Measurements from ENCODE around the gene CTNNA2.
"Not testable (repeated sequence)": the region's sequence is repeated elsewhere in the genome, so short reads cannot be mapped to it uniquely, and the experiment has no call there.

The CTNNA2 gene

DNA sequence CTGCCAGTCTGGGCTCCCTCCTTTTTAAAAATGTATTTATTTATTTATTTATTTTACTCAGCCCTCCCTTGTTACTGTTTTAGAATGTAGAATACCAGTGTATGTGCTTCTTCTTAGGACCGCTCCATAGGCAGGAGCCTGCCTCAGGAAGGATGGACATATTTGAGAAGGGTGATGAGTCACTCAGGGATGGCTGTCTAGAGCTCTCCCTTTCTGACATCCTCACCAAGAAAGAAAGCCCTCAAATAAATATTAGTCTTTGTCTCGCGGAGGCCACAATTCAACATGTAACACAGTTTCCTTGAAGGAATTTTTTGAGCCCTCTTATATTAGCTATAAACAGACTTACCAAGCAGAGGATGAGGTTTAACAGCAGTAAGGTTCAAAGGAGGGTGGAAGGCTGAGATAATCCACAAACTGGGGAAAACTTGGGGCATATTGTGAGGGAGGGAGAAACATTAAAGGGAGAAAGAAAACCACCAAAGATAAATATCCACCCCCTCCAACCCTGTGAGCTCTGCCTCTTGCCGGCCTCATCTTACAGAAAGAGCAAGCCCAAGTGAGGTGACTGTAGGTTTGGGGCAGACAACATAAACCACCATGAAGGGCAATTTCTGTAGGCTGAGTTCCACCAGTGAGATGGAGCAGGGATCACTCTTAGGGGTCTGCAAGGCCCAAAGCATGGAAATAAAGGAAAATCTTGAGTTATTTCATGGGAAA is 628.3 kb downstream of the CTNNA2 start:
- H3K27me3 ChIP-seq (ENCODE audit: insufficient read depth, low read depth, severe bottlenecking) = peaks cover 3% of the 10 kb centered on the region
- H3K4me3 ChIP-seq (ENCODE audit: low read depth, low read length) = no peak overlapping the region
- no peaks in the 10 kb centered on the region for H3K36me3 ChIP-seq
- H3K9me3 ChIP-seq (ENCODE audit: severe bottlenecking) = no peaks in the 10 kb centered on the region
- H3K27ac ChIP-seq = no peak overlapping the region
- DNase-seq = no peak
- TF ChIP-seq, protein P1, sequence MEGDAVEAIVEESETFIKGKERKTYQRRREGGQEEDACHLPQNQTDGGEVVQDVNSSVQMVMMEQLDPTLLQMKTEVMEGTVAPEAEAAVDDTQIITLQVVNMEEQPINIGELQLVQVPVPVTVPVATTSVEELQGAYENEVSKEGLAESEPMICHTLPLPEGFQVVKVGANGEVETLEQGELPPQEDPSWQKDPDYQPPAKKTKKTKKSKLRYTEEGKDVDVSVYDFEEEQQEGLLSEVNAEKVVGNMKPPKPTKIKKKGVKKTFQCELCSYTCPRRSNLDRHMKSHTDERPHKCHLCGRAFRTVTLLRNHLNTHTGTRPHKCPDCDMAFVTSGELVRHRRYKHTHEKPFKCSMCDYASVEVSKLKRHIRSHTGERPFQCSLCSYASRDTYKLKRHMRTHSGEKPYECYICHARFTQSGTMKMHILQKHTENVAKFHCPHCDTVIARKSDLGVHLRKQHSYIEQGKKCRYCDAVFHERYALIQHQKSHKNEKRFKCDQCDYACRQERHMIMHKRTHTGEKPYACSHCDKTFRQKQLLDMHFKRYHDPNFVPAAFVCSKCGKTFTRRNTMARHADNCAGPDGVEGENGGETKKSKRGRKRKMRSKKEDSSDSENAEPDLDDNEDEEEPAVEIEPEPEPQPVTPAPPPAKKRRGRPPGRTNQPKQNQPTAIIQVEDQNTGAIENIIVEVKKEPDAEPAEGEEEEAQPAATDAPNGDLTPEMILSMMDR (IDR thresholded peaks at IDR 0.05; ENCODE audit: low read depth, low read length) = no peak

DNA sequence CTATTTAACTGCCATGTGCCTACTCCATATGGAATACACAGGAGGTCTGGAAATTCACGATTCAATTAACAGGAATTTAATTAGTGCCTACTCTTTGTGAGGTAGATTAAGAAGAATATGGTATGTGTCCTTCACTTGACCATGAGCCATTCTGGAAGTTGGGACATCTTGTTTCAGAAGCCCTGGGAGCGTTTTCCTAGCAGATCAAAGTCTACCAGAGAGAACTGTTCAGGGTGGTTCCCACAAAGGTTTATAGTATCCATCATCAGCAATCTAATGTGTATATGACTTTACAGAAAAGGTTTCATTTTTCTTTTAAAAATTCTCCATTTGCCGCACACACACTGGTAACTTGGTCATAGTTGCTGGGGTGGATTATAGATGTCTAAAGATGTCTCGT is 632.6 kb downstream of the CTNNA2 start:
- TF ChIP-seq, protein P1 (IDR thresholded peaks at IDR 0.05; ENCODE audit: low read depth, low read length) = no peak
- Histone ChIP-seq H3K9me3 (ENCODE audit: severe bottlenecking) (no peaks in the 10 kb centered on the region), H3K36me3 (no peaks in the 10 kb centered on the region), H3K27me3 (ENCODE audit: insufficient read depth, low read depth, severe bottlenecking) (peaks cover 3% of the 10 kb centered on the region), H3K4me3 (ENCODE audit: low read depth, low read length) (no peak overlapping the region), H3K27ac (no peak overlapping the region)
- no peak for DNase-seq

DNA sequence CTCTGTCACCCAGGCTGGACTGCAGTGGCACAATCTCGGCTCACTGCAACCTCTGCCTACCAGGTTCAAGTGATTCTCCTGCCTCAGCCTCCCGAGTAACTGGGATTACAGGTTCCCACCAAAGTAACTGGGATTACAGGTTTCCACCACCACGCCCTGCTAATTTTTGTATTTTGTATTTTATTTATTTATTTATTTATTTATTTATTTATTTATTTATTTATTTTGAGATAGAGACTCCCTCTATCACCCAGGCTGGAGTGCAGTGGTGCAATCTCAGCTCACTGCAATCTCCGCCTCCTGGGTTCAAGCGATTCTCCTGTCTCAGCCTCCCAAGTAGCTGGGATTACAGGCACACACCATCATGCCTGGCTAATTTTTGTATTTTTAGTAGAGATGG is 633.9 kb downstream of the CTNNA2 start:
- DNase-seq; H3K27me3 ChIP-seq (ENCODE audit: insufficient read depth, low read depth, severe bottlenecking); H3K27ac ChIP-seq; H3K36me3 ChIP-seq; H3K4me3 ChIP-seq (ENCODE audit: low read depth, low read length); H3K9me3 ChIP-seq (ENCODE audit: severe bottlenecking): not testable (repeated sequence)

DNA sequence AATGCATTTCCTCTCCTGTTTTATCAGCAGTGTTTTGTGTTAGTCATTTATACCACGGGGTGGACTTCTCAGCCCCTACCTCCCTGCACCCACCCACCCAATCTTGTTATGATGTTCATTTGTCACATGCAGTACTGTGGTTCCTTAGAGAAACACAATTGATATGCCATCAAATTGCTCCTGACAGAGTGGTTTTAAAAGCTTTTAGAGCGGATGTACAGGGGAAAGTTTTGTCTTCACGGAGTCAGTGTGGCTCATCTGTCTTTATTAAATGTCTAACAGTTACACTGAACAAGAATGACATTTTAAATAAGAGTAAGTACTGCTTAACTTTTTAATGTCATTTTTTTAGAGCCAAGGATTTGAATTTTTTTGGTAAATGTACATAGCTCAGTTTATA is 634.8 kb downstream of the CTNNA2 start:
- no peaks in the 10 kb centered on the region for H3K36me3 ChIP-seq
- H3K9me3 ChIP-seq (ENCODE audit: severe bottlenecking) = no peaks in the 10 kb centered on the region
- no peak overlapping the region for H3K4me3 ChIP-seq (ENCODE audit: low read depth, low read length)
- H3K27me3 ChIP-seq (ENCODE audit: insufficient read depth, low read depth, severe bottlenecking) = peaks cover 3% of the 10 kb centered on the region
- TF ChIP-seq, protein P1 (IDR thresholded peaks at IDR 0.05; ENCODE audit: low read depth, low read length) = no peak
- H3K27ac ChIP-seq = no peak overlapping the region
- DNase-seq = no peak

DNA sequence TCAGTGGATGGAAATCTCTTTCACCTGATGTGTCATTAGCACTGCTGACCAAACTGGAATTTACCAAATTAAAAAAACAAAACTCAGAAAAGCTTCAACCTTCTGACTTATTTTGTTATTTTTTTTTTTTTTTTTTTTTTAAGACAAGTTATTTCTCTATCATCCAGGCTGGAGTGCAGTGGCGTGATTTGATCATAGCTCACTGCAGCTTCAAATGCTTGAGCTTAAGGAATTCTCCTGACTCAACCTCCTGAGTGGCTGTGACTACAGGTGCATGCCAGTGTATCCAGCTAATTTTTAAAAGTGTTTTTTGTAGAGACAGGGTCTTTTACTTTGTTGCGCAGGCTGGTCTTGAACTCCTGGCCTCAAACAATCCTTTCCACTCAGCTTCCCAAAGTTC is 636.1 kb downstream of the CTNNA2 start:
- TF ChIP-seq, protein P1 (IDR thresholded peaks at IDR 0.05; ENCODE audit: low read depth, low read length) = no peak
- Histone ChIP-seq H3K27ac (no peak overlapping the region), H3K9me3 (ENCODE audit: severe bottlenecking) (no peaks in the 10 kb centered on the region), H3K36me3 (no peaks in the 10 kb centered on the region), H3K4me3 (ENCODE audit: low read depth, low read length) (no peak overlapping the region), H3K27me3 (ENCODE audit: insufficient read depth, low read depth, severe bottlenecking) (peaks cover 1% of the 10 kb centered on the region)
- DNase-seq = no peak

DNA sequence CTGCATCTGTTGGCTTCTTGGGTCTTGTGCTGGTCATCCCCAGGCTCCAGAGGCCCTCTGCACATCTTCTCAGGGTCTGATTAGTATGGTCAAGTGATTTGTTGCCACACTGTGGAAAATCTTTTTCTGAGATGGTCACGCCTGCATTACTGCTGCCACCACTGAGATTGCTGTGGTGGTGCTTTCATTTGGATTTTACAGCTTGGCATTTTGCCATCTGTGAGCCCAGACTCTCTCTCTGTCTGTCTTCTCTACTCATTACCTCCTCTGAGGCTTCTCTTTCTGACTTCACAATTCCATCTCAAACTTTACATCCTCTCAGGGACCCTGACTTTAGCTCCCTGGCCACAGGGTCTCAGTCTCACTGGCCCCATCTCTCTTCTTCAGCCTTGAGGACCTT is 637.1 kb downstream of the CTNNA2 start:
- no peak overlapping the region for H3K4me3 ChIP-seq (ENCODE audit: low read depth, low read length)
- H3K27ac ChIP-seq = no peak overlapping the region
- no peaks in the 10 kb centered on the region for H3K36me3 ChIP-seq
- no peaks in the 10 kb centered on the region for H3K27me3 ChIP-seq (ENCODE audit: insufficient read depth, low read depth, severe bottlenecking)
- H3K9me3 ChIP-seq (ENCODE audit: severe bottlenecking) = no peaks in the 10 kb centered on the region
- TF ChIP-seq, protein P1 (IDR thresholded peaks at IDR 0.05; ENCODE audit: low read depth, low read length) = no peak
- no peak for DNase-seq
